Common myeloid progenitor, CD34-positive (primary cell): Measurements from ENCODE around the gene ZFHX3.

Experiments used
- CTCF ChIA-PET: fragments of 350-600 bp; sonication (Branson Sonifier 250); formaldehyde crosslinking; loops from one replicate; lab custom pipeline; 2021; ENCODE audit warnings: antibody characterized with exemption; lab: Charles Lee
- POLR2A ChIA-PET: fragments of 350-600 bp; sonication (Branson Sonifier 250); formaldehyde crosslinking; loops from one replicate; lab custom pipeline; 2021; ENCODE audit warnings: antibody characterized with exemption; lab: Charles Lee
- DNase-seq, 3 donors: peaks; one replicate each; pipeline versions ENCODE4 v3.0.0 to v3.0.0-alpha.2; 2013
- H3K27ac ChIP-seq, 2 experiments: 1 replicate in 1 of 2; 2 replicates in 1 of 2; pipeline ENCODE4 v1.7.0; 2013; ENCODE audit warnings: inconsistent platforms in 2 of 2, low read length in 2 of 2, mild to moderate bottlenecking in 2 of 2, low read depth in 1 of 2, moderate library complexity in 1 of 2; ENCODE audit not compliant: severe bottlenecking in 2 of 2, insufficient read depth in 1 of 2, poor library complexity in 1 of 2
- H3K27me3 ChIP-seq, 5 experiments: replicated peaks in 2 of 5; 1 replicate in 3 of 5; 2 replicates in 2 of 5; pipeline versions ENCODE4 v1.6.1 to v1.7.0; 2013; ENCODE audit warnings: low read length in 4 of 5, mild to moderate bottlenecking in 2 of 5, moderate library complexity in 2 of 5, inconsistent platforms in 1 of 5; ENCODE audit not compliant: insufficient read depth in 5 of 5, control insufficient read depth in 4 of 5
- H3K36me3 ChIP-seq, 4 experiments: 1 replicate in 2 of 4; 2 replicates in 2 of 4; pipeline versions ENCODE4 v1.6.1 to v1.7.0; 2013; ENCODE audit warnings: low read length in 3 of 4, control low read depth in 1 of 4, mild to moderate bottlenecking in 1 of 4; ENCODE audit not compliant: control insufficient read depth in 4 of 4, insufficient read depth in 4 of 4
- H3K4me1 ChIP-seq, 4 experiments: 1 replicate in 3 of 4; 2 replicates in 1 of 4; pipeline versions ENCODE4 v1.6.1 to v1.7.1; 2013; ENCODE audit warnings: low read length in 3 of 4, mild to moderate bottlenecking in 3 of 4, control low read depth in 1 of 4, inconsistent platforms in 1 of 4, moderate library complexity in 1 of 4; ENCODE audit not compliant: control insufficient read depth in 4 of 4, insufficient read depth in 4 of 4; ENCODE audit errors: control extremely low read depth in 1 of 4
- H3K4me3 ChIP-seq, 7 experiments: 1 replicate in 4 of 7; 2 replicates in 3 of 7; pipeline versions ENCODE4 v1.5.1 to v1.7.0; 2013; ENCODE audit warnings: mild to moderate bottlenecking in 7 of 7, low read length in 6 of 7, moderate library complexity in 6 of 7, inconsistent platforms in 2 of 7, low read depth in 2 of 7, control low read depth in 1 of 7; ENCODE audit not compliant: insufficient read depth in 4 of 7, control insufficient read depth in 1 of 7; ENCODE audit errors: extremely low read depth in 1 of 7
- H3K9me3 ChIP-seq, 5 experiments: 1 replicate in 4 of 5; 2 replicates in 1 of 5; pipeline versions ENCODE4 v1.6.1 to v1.7.1; 2013; ENCODE audit warnings: low read length in 4 of 5, mild to moderate bottlenecking in 2 of 5, inconsistent platforms in 1 of 5, low read depth in 1 of 5, moderate library complexity in 1 of 5; ENCODE audit not compliant: control insufficient read depth in 4 of 5, insufficient read depth in 2 of 5; ENCODE audit errors: control extremely low read depth in 1 of 5
- WGBS: methylation state at CpG from one replicate; pipeline ENCODE4 v1.1.5; 2013; ENCODE audit not compliant: insufficient coverage; 5-methylcytosine and 5-hydroxymethylcytosine counted together

The ZFHX3 gene

DNA sequence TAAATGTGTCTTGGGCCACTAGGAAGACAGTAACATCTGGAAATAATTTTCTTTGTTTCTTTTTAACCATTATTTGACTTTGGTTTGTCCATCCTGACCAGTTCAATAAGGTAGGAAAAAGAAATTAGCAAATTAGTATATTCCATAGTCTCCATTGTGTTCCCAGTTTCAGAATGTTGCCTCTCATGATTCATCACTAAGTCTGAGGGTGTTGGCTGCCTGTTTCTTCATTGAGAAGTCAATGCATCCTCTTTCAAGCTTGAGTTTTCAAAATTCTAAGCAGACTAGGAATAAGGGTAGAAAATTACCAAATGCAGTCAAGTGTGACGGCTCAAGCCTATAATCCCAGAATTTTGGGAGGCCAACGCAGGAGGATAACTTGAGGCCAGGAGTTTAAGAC is 41.9 kb downstream of the ZFHX3 start:
- no peaks in the 10 kb centered on the region for H3K27me3 ChIP-seq
- H3K4me3 ChIP-seq, result no peak overlapping the region
- 100% methylated on average over 2 of the region's 2 CpGs for WGBS
- H3K9me3 ChIP-seq, result peaks cover 2 to 7% (median 3%) of the 10 kb centered on the region in 5 experiments
- ChIA-PET POLR2A (no interaction called here), CTCF (interaction anchor here (0.5 to 0.8 kb wide), 2 partner anchors 11 to 31 kb away, joined by 3 to 4 read pairs; no protein-coding TSS in a partner anchor)
- H3K4me1 ChIP-seq, result peaks cover 0 to 10% (median 9%) of the 10 kb centered on the region in 4 experiments
- no peak overlapping the region for H3K27ac ChIP-seq
- DNase-seq, result no peak
- H3K36me3 ChIP-seq, result no peaks in the 10 kb centered on the region

DNA sequence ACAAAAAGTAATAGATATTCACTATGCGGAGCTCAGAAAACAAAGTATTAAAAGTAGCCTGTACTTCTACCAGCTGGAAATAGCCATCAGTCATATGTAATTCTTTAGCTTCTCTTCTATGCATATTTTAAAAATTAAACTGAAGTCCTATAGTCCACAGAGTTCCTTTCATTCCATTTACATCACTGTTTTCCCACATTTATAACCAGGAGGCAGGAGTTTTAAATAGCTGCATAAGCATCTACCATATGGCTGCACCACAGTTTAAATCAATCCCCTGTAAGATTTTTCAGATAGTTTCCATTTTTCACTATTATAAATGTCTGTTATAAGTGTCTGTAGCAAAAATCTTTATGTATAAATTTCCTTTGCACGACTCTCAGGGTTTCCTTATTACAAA is 45.1 kb downstream of the ZFHX3 start:
- no peaks in the 10 kb centered on the region for H3K4me1 ChIP-seq
- H3K27ac ChIP-seq, result no peak overlapping the region
- POLR2A ChIA-PET, result no interaction called here
- H3K27me3 ChIP-seq, result no peaks in the 10 kb centered on the region
- CTCF ChIA-PET, result no interaction called here
- H3K36me3 ChIP-seq, result no peaks in the 10 kb centered on the region
- no peak for DNase-seq
- H3K4me3 ChIP-seq, result no peak overlapping the region
- peaks cover 3 to 10% (median 5%) of the 10 kb centered on the region in 5 experiments for H3K9me3 ChIP-seq
- 100% methylated on average over 2 of the region's 2 CpGs for WGBS

DNA sequence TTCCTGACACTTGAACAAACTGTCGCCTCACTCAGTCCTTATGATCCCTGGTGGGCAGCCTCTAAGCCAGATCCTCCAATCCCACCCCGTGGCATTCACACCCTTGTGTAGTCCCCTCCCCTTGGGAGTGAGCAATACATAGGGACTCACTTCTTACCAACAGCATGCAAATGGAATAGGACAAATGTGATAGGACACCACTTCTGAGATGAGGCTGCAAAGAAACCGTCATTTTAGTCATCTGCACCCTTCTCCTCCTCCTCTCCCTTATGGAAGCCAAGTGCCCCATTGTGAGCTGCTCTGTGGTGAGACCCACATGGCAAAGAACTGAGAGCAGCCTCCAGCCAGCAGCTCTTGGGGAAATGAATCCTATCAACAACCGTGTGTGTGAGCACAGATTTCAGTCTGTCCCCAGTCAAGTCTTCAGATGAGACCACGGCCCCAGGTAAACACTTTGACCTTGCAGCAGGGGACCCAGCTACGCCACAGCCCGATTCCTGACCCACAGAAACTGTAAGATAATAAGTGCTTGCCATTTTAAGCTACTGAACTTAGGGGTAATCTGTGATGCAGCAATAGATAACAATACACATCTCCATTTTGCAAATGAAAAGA is 46.9 kb downstream of the ZFHX3 start:
- no peak overlapping the region for H3K4me3 ChIP-seq
- H3K9me3 ChIP-seq, result peaks cover 3 to 10% (median 5%) of the 10 kb centered on the region in 5 experiments
- H3K27ac ChIP-seq, result no peak overlapping the region
- no peaks in the 10 kb centered on the region for H3K4me1 ChIP-seq
- no peaks in the 10 kb centered on the region for H3K36me3 ChIP-seq
- 100% methylated on average over 5 of the region's 7 CpGs for WGBS
- CTCF ChIA-PET, result no interaction called here
- POLR2A ChIA-PET, result no interaction called here
- H3K27me3 ChIP-seq, result no peaks in the 10 kb centered on the region
- DNase-seq, result no peak

DNA sequence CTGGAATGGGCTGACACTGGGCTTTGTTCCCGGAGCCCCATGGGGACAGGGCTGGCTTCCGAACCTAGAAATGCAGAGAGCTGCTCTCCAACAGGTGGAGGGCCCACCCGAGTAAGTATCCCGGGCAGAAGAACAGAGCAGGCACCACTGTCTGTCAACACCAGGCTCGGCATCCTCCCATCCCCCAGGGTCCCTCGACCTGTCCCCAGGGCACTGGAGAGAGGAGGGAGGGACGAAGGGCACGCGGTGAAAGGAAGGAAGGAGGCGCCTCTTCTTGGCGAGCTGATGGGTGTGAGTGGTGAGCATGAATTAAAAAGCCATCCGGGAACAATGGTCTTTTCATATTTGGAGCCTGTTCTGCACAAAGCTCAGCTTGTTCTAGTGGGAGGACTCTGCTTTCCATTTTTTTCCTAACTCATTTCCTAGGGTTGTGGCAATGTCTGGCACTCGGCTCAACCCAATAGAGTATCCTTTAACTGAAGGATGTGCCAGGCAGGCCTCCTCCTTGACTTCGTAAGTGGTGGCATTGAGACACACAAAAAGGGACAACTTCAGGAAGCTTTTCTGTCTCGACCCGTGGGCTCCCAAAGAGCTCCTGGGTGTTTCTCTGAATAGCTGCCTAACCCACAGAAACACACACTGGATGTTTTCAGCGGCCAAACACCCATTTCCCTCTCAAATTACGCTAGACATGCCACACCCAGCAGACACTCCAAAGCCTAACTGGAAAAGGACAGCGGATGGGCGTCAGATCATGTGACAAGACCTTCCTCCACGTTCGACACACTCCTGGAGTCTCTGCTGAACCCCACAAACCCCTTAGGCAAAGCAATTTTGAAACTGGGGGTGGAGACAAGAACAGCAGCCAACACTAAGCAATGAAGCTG is 47.7 kb downstream of the ZFHX3 start:
- WGBS, result 92% methylated on average over 15 of the region's 22 CpGs
- Histone ChIP-seq H3K9me3 (peaks cover 3 to 10% (median 5%) of the 10 kb centered on the region in 5 experiments), H3K4me1 (no peaks in the 10 kb centered on the region), H3K27me3 (no peaks in the 10 kb centered on the region), H3K4me3 (no peak overlapping the region), H3K36me3 (no peaks in the 10 kb centered on the region), H3K27ac (no peak overlapping the region)
- POLR2A ChIA-PET, result no interaction called here
- DNase-seq, result no peak
- CTCF ChIA-PET, result no interaction called here

DNA sequence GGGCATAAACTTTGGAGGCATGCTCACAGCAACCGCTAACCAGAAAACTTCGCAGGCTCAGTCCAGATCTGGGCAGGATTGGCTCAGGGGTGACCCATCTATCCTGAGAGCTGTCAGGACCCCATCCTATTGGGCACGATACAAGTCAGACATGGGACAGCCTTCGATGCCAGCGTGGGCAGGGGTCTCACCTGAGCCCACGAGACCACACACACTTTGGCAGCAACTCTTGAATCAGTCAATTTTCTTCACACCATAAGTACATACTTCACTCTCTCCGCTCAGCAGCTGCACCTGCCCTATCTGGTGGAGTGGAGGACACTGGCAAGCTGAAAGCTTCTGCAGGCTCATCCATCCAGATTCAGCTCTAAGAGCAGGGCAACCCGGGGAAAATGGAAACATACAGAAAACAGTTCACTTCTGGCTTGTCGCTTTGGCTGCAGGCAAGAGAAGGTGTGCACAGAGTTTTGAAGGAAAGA is 48.3 kb downstream of the ZFHX3 start:
- Histone ChIP-seq H3K4me3 (no peak overlapping the region), H3K9me3 (peaks cover 0 to 10% (median 5%) of the 10 kb centered on the region in 5 experiments), H3K4me1 (no peaks in the 10 kb centered on the region), H3K36me3 (no peaks in the 10 kb centered on the region), H3K27ac (no peak overlapping the region), H3K27me3 (no peaks in the 10 kb centered on the region)
- ChIA-PET POLR2A (no interaction called here), CTCF (no interaction called here)
- DNase-seq, result no peak
- WGBS, result 48% methylated on average over 4 of the region's 9 CpGs

DNA sequence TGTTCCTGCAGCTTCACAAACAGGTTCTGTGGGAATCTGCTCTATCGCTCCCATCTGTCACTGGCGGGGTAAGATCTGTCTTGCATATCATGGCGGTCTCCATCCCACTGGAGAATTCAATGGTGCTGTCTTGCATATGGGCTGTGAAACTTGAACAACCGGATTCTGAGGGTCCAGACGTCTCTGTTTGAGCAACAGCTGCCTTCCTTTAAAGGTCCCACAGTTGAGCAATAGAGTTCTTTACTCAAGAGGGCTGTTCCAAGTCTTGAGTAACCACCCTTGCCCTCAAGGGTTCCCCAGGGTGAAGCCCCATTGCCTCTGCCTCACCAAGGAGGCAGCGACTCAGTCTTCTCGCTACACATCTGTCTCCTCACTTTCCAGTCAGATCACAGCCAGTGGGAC is 50.8 kb downstream of the ZFHX3 start:
- H3K4me1 ChIP-seq, result no peaks in the 10 kb centered on the region
- POLR2A ChIA-PET, result no interaction called here

More for the DNA sequence above, 50.8 kb downstream of the ZFHX3 start:
- 91% methylated on average over 5 of the region's 7 CpGs for WGBS
- H3K9me3 ChIP-seq, result peaks cover 0 to 10% (median 5%) of the 10 kb centered on the region in 5 experiments
- no peak overlapping the region for H3K27ac ChIP-seq
- no peaks in the 10 kb centered on the region for H3K27me3 ChIP-seq
- CTCF ChIA-PET, result interaction anchor here (0.7 to 2.2 kb wide), 2 partner anchors 11 to 201 kb away, joined by 3 to 6 read pairs; no protein-coding TSS in a partner anchor
- no peak overlapping the region for H3K4me3 ChIP-seq
- H3K36me3 ChIP-seq, result no peaks in the 10 kb centered on the region
- no peak for DNase-seq
